Measurements from ENCODE around the gene FEM1B. TPM values are rescaled to one million over a fixed set of nuclear protein-coding genes. Genes with fewer than 3 reads are reported as not detected.

The FEM1B gene
- total RNA-seq, 2 experiments from 2014 or later: 37.0 to 44.1 TPM

DNA sequence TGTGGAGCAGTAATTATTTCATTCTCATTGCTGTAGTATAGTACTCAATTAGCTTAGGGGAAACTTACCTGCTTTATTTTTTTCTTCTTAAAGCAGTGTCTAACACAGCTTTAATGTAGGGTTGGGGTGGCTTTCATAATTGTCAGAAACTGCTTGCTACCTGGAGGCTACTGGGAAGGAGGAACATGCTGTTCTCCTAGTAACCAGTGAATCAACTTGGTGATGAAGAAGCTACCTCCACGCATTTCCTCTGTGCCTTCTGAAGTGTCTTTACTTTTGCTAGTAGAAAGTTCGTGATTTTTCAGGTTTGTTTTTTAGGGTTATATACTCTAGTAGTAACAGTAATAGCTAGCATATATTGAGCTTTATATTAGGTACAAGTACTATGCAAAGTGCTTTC is 11.5 kb downstream of the FEM1B start:
- H3K4me3 Mint-ChIP-seq: no peak overlapping the region
- DNase-seq: no peak
- H3K4me1 Mint-ChIP-seq: peaks cover 70% of the 10 kb centered on the region
- H3K9me3 Mint-ChIP-seq: no peaks in the 10 kb centered on the region
- peaks cover 41% of the 10 kb centered on the region for H3K36me3 Mint-ChIP-seq
- H3K27ac Mint-ChIP-seq: peak overlapping the region; percentile 34
- no peaks in the 10 kb centered on the region for H3K27me3 Mint-ChIP-seq

DNA sequence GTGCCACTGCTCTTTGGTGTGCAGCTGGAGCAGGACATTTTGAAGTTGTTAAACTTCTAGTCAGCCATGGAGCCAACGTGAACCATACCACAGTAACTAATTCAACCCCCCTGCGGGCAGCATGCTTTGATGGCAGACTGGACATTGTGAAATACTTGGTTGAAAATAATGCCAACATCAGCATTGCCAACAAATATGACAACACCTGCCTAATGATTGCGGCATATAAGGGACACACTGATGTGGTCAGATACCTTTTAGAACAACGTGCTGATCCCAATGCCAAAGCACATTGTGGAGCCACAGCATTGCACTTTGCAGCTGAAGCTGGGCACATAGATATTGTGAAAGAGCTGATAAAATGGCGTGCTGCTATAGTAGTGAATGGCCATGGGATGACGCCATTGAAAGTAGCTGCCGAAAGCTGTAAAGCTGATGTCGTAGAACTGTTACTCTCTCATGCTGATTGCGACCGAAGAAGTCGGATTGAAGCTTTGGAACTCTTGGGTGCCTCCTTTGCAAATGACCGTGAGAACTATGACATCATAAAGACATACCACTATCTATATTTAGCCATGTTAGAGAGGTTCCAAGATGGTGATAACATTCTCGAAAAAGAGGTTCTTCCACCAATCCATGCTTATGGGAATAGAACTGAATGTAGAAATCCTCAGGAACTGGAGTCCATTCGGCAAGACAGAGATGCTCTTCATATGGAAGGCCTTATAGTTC is 12.2 kb downstream of the FEM1B start:
- H3K4me3 Mint-ChIP-seq: no peak overlapping the region
- no peak for DNase-seq
- peaks cover 68% of the 10 kb centered on the region for H3K4me1 Mint-ChIP-seq
- H3K36me3 Mint-ChIP-seq: peaks cover 36% of the 10 kb centered on the region
- H3K27me3 Mint-ChIP-seq: no peaks in the 10 kb centered on the region
- no peaks in the 10 kb centered on the region for H3K9me3 Mint-ChIP-seq
- H3K27ac Mint-ChIP-seq: peak overlapping the region; percentile 34

DNA sequence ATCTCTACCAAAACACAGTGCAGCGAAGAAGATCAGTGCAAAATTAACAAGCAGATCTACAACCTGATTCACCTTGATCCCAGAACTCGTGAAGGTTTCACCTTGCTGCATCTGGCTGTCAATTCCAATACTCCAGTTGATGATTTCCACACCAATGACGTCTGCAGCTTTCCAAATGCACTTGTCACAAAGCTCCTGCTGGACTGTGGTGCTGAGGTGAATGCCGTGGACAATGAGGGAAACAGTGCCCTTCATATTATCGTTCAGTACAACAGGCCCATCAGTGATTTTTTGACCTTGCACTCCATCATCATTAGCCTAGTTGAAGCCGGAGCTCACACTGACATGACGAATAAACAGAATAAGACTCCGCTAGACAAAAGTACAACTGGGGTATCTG is 13.2 kb downstream of the FEM1B start:
- no peaks in the 10 kb centered on the region for H3K9me3 Mint-ChIP-seq
- H3K27me3 Mint-ChIP-seq: no peaks in the 10 kb centered on the region
- H3K4me3 Mint-ChIP-seq: no peak overlapping the region
- H3K36me3 Mint-ChIP-seq: peaks cover 30% of the 10 kb centered on the region
- no peak overlapping the region for H3K27ac Mint-ChIP-seq
- no peak for DNase-seq
- H3K4me1 Mint-ChIP-seq: peaks cover 62% of the 10 kb centered on the region

DNA sequence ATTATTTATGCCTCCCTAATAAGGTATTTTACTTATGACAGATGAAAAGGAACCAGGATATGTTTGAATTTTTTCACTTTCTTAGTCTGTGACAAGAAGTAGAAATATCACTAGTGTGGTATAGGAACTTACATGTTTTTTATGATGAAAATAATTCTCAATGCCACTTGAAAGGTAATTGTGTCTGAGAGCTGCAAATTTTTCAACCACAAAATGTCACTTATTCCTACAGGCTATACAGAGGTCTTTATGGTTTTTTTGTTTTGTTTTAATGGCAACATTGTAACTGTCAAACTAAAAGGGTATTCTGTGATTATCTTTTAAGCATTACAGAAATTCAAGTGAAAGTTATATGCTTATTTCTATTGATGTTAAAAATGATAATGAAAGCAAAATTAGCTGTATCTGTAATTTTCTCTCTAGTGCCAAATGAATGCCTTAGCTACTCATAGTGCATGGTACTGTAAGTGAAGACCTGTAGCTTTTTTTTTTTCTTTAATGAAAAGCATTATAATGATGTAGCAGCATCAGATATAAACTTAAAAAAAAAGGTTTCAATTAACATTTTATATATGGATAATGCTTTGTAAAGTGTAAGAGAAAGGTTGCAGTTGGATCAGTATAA is 14.7 kb downstream of the FEM1B start:
- peaks cover 52% of the 10 kb centered on the region for H3K4me1 Mint-ChIP-seq

DNA sequence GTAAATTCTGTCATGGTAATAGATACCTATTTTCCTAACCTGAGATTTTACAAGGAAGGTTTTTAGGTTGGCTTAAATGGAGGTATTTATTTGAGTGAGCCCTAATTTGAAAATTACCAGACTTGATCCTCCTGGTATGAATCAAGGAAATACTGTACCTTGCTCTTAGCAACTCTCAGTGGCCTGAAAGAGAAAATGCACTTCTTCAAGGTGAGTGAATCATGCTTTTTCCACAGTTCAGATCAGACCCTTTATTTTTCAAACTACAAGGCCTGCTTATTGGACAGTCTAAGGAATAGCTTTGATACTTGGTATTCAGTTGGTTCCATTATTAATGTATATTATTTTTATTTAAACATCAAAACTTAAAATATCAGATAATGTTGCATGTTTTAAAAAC is 15.4 kb downstream of the FEM1B start:
- no peak overlapping the region for H3K4me3 Mint-ChIP-seq
- H3K27ac Mint-ChIP-seq: peak overlapping the region; percentile 68
- no peaks in the 10 kb centered on the region for H3K9me3 Mint-ChIP-seq
- no peak for DNase-seq
- H3K36me3 Mint-ChIP-seq: peaks cover 30% of the 10 kb centered on the region
- peaks cover 47% of the 10 kb centered on the region for H3K4me1 Mint-ChIP-seq
- H3K27me3 Mint-ChIP-seq: no peaks in the 10 kb centered on the region

More for the DNA sequence above, 14.7 kb downstream of the FEM1B start:
- peaks cover 30% of the 10 kb centered on the region for H3K36me3 Mint-ChIP-seq
- no peak for DNase-seq
- peak overlapping the region; percentile 68 for H3K27ac Mint-ChIP-seq
- H3K4me3 Mint-ChIP-seq: no peak overlapping the region
- H3K9me3 Mint-ChIP-seq: no peaks in the 10 kb centered on the region
- no peaks in the 10 kb centered on the region for H3K27me3 Mint-ChIP-seq

DNA sequence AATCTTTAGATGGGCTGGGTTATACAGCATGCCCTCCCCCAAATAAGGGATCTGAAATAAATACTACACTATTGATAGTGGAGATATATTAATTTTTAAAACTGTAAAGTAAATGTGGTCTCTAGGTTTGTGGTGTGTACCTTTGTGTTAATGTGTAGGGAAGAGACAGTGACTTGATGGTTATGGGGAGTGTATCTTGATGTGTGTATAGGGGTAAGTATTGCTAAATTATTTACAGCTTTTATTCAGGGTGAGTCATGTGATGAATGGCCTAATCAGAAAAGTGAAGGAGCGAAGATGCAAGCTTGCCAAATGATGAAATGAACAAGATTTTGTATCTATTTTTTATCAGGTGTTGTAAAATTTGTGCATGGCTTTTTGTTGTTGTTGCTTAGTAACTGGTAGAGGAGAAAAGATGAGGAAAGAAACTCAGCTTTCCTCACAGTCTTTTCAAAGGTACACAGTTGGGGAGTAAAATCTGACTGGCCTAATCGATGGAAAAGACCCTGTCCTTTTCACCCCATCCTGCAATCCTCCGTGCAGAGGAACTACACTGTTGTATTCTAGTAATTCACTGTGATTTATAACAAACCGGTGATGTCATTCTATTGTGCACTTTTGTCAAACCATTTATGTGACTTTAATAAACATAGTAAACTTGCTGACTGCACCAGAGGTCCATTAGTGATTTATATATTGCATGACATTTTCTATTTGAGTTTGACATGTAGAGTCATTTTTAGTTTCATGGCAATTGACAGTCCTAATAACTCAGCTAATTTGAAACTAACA is 17.7 kb downstream of the FEM1B start:
- no peak for DNase-seq
- peaks cover 25% of the 10 kb centered on the region for H3K36me3 Mint-ChIP-seq
- H3K4me3 Mint-ChIP-seq: no peak overlapping the region
- peaks cover 45% of the 10 kb centered on the region for H3K4me1 Mint-ChIP-seq
- no peaks in the 10 kb centered on the region for H3K27me3 Mint-ChIP-seq
- no peak overlapping the region for H3K27ac Mint-ChIP-seq
- H3K9me3 Mint-ChIP-seq: no peaks in the 10 kb centered on the region

DNA sequence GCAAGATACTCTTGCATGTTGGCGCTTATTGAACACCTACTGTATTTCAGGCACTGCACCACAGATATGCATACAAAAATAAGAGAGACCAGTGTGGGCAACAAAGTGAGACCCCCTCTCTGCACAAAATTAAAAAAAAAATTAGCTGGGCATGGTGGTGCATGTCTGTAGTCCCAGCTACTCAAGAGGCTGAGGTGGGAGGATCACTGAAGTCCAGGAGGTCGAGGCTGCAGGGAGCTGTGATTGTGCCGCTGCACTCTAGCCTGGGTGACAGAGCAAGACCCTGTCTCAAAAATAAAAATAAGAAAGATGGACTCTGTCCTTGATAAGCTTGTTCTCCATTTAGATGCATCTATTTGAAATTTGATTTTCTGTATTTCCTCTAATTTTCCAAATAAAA is 20.8 kb downstream of the FEM1B start:
- Mint-ChIP-seq H3K27me3 (no peaks in the 10 kb centered on the region), H3K9me3 (no peaks in the 10 kb centered on the region), H3K36me3 (peaks cover 13% of the 10 kb centered on the region), H3K27ac (peak overlapping the region; percentile 85), H3K4me3 (peak overlapping the region; percentile 65), H3K4me1 (peaks cover 32% of the 10 kb centered on the region)
- DNase-seq: no peak

DNA sequence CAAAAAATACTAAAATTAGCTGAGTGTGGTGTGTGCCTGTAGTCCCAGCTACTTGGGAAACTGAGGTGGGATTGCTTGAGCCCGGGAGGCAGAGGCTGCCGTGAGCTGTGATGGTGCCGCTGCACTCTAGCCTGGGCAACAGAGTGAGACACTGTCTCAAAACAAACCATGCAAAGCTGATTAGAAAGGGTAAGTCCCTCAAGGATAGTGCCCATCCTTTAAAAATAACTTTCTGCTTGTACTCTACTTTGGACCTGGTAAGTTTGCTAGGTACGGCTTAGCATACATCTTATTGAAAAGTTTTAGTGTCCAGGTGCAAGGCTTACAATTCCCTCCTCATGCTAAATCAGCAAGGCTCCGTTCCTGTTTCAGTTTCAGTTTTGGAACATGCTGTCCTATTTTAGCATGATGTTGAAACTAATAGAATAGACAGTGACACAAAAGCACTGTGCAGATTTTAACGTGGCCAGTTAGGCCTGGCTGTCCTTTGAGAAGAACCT is 21.4 kb downstream of the FEM1B start:
- Mint-ChIP-seq H3K9me3 (no peaks in the 10 kb centered on the region), H3K27me3 (no peaks in the 10 kb centered on the region), H3K4me1 (peaks cover 30% of the 10 kb centered on the region), H3K36me3 (peaks cover 11% of the 10 kb centered on the region), H3K4me3 (peak overlapping the region; percentile 65), H3K27ac (peak overlapping the region; percentile 85)
- no peak for DNase-seq

DNA sequence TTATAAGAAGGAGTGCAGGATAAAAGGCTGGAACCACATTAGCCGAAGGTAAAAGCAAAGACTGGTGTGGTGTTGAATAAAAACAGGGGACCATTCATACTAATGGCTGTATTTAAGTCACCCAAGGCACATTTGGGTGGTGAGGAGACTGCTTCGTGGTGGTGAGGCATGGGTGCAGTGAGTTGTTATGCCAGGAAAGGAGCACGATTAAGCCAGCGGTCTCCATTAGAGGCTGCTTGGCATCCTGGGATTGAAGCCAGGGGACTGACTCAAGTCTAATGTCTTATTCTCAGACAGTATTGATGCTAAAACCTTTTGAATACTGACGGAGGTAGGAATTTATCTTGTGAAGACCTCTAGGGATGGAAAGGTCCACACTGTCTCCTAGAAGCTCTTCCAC is 21.9 kb downstream of the FEM1B start:
- peak overlapping the region; percentile 85 for H3K27ac Mint-ChIP-seq
- H3K4me3 Mint-ChIP-seq: peak overlapping the region; percentile 65
- no peak for DNase-seq
- H3K36me3 Mint-ChIP-seq: peaks cover 11% of the 10 kb centered on the region
- no peaks in the 10 kb centered on the region for H3K27me3 Mint-ChIP-seq
- peaks cover 28% of the 10 kb centered on the region for H3K4me1 Mint-ChIP-seq
- no peaks in the 10 kb centered on the region for H3K9me3 Mint-ChIP-seq

DNA sequence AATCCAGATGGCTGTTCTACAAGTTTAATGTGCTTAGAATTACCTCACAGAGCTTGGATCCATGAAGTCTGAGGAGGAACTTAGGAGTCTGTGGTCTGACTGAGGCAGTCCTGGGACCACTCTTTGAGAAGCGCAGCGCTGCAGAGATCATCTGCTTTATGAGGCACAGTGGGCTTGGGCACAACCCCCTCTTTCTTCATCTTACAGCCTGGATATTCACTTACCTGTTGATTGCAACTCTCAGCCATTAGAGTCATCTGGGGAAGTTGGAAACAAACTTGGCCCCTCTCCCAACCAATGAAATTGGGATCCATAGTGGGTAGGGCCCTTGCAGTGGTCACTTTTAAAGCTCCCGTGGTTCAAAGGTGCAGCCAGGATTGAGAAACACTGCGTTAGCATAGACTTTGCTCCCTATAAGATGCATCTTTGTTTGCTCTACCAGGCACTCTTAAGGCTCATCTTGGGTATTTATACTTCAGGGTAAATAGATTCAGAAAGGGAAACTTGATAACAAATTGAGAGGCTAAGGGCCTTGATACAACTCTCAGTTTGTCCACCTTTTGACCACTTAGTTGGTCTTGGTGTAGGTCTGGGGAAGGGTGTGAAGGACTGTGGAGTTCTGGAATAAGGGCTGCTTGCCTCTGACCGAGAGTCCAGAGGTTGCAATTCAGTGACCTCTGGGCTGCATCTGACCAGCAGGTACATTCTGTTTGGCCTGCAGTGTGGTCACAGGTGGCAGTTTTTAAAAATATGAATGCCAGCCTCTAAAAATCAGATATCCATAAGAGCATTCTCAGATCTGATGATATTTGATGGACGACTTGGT is 22.8 kb downstream of the FEM1B start:
- H3K4me3 Mint-ChIP-seq: no peak overlapping the region
- no peak for DNase-seq
- peaks cover 7% of the 10 kb centered on the region for H3K36me3 Mint-ChIP-seq
- no peaks in the 10 kb centered on the region for H3K27me3 Mint-ChIP-seq
- H3K27ac Mint-ChIP-seq: no peak overlapping the region
- peaks cover 27% of the 10 kb centered on the region for H3K4me1 Mint-ChIP-seq
- no peaks in the 10 kb centered on the region for H3K9me3 Mint-ChIP-seq

DNA sequence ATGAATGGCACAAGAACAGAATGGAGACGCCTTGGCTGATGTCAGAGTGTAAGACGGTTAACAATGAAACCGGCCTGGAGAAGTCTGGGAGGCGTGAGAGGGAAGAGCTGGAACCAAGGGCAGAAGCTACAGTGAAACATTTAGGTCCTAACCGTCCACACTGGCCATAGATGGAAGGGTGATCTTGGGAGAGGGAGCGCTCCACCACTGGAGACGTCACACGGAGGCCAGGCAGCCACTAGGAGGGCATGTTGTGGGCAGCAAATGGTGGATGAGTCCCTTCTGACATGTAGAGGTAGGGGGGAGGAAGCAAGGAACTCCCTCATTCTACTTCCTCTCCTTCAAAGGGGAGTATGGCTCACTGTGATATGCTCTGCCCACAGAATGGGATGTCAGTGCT is 23.8 kb downstream of the FEM1B start:
- Mint-ChIP-seq H3K27ac (no peak overlapping the region), H3K9me3 (no peaks in the 10 kb centered on the region), H3K4me1 (peaks cover 27% of the 10 kb centered on the region), H3K4me3 (no peak overlapping the region), H3K27me3 (no peaks in the 10 kb centered on the region), H3K36me3 (peaks cover 4% of the 10 kb centered on the region)
- no peak for DNase-seq

DNA sequence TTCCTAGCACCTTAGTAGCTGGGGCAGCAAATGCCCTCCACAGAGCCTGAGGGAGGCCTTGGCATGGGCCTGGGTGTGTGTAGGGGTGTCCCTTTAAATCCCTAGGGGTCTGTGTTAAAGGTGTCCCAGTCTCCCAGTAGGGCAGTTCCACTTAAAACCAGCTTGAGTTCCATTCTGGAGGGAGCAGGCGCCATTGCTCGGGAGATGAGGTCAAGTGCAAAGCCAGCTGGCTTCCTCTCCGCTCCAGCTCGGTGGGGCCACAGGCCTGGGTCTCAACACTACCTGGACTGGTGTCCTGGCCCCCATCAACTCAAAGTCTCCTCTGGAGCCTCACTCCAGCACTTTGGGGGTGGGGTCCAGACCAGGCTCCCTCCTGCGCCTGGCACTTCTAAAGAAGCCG is 25.2 kb downstream of the FEM1B start:
- DNase-seq: no peak
- Mint-ChIP-seq H3K27ac (no peak overlapping the region), H3K4me1 (peaks cover 34% of the 10 kb centered on the region), H3K36me3 (no peaks in the 10 kb centered on the region), H3K4me3 (no peak overlapping the region), H3K9me3 (no peaks in the 10 kb centered on the region), H3K27me3 (peaks cover 3% of the 10 kb centered on the region)

DNA sequence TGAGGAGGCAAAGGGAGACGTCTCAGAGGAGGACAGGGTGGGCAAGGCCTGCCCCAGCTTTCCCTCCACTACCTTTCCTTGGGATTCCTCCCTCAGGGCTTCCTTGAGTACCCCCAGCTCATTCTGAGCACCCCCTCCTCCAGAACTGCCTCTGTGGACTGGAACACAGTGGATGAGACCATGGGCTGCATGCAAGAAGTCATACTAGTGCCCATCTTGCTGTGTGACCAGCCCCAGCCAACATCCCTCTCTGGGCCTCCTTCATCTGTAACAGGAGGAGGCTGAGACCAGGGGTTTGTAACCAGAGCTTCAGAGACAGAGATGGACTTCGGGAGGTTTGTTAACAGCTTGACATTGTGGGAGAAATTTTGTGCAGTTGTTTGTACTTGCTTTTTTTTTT is 25.6 kb downstream of the FEM1B start:
- H3K4me1 Mint-ChIP-seq: peaks cover 34% of the 10 kb centered on the region
- H3K27me3 Mint-ChIP-seq: peaks cover 7% of the 10 kb centered on the region
- no peaks in the 10 kb centered on the region for H3K9me3 Mint-ChIP-seq
- no peak overlapping the region for H3K27ac Mint-ChIP-seq
- DNase-seq: no peak
- H3K4me3 Mint-ChIP-seq: no peak overlapping the region
- no peaks in the 10 kb centered on the region for H3K36me3 Mint-ChIP-seq

DNA sequence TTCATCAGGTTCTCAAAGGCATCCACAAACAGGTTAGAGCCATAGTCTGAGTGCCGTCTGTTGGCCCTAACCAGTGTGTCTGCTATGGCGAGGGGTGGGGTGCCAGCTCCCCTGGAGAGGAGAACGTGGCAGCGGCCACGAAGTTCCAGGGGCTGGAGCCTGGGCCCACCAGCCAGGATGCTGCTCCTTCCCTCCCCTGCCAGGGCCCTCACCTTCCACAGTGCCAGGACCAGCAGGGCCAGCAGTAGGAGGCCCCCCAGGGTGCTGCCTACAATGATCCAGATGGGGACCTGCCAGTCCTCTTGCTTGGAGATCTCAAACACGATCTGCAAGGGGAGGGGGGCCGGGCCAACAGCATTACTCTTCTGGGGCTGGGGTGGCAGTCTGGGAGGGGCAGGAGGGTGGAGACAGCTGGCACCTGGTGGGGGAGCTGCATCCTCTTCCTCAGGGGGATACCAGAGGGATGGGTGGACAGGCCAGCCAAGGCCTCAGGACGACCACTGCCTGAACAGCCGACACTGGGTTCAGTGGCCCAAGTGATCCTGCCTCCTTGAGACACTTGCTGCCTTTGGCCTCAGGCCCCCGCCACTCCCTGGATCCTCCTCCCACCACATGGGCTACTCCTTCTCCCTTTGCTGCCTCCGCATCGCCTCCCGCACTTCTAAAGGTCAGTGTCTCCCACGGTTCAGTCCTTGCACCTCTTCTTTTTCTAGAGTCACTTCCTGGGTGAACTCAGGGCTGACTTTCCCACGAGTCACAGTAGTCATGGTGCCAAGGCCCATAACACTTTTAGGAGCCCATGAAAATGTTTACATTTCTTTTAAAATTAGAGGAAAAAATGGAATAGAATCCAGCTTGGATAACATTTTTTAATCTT is 26.3 kb downstream of the FEM1B start:
- no peak overlapping the region for H3K4me3 Mint-ChIP-seq
- peaks cover 29% of the 10 kb centered on the region for H3K4me1 Mint-ChIP-seq
- no peak for DNase-seq
- no peaks in the 10 kb centered on the region for H3K36me3 Mint-ChIP-seq
- H3K27me3 Mint-ChIP-seq: peaks cover 13% of the 10 kb centered on the region
- no peak overlapping the region for H3K27ac Mint-ChIP-seq
- H3K9me3 Mint-ChIP-seq: no peaks in the 10 kb centered on the region
